ENCODE data around the gene PDAP1. TPM values are rescaled to one million over a fixed set of nuclear protein-coding genes. Genes with fewer than 3 reads are reported as not detected.

PDAP1 gene
- total RNA-seq, 1 experiment from 2014 or later: 200 TPM

- Histone ChIP-seq H2AFZ (ENCODE audit: low read depth, low read length, poor library complexity, severe bottlenecking) (no peak overlapping the region), H3K27ac (ENCODE audit: low read depth, low read length) (no peak overlapping the region), H3K79me2 (ENCODE audit: insufficient read depth, low read length) (peaks cover 77% of the 10 kb centered on the region), H3K27me3 (ENCODE audit: insufficient read depth, low read length) (no peaks in the 10 kb centered on the region), H3K36me3 (ENCODE audit: control insufficient read depth in 1 of 2, insufficient read depth in 2 of 2, low read length in 2 of 2) (peaks cover 5 to 25% of the 10 kb centered on the region in 2 experiments; a peak in 2 of 4 replicates), H3K4me3 (replicated peaks in 1 of 2; ENCODE audit: low read depth in 1 of 2, low read length in 2 of 2) (no peak overlapping the region), H3K4me1 (ENCODE audit: control insufficient read depth in 1 of 2, insufficient read depth in 2 of 2, low read length in 2 of 2) (peaks cover 16 to 29% of the 10 kb centered on the region in 2 experiments; a peak in 3 of 4 replicates), H3K4me2 (ENCODE audit: low read length) (no peak overlapping the region), H3K9me3 (ENCODE audit: control insufficient read depth in 1 of 2, insufficient read depth in 1 of 2, low read depth in 1 of 2, low read length in 2 of 2) (no peaks in the 10 kb centered on the region), H3K9ac (ENCODE audit: low read length) (no peak overlapping the region), H4K20me1 (ENCODE audit: insufficient read depth) (no peaks in the 10 kb centered on the region), H3K9me2 (ENCODE audit: insufficient read depth) (no peaks in the 10 kb centered on the region)
- intact Hi-C loops (cut with micrococcal nuclease): no loop called here
- ChIA-PET RAD21 (ENCODE audit: low non-redundant PET in 1 of 2, low total read pairs in 2 of 2, uncharacterized antibody in 2 of 2, unreplicated experiment in 2 of 2) (no interaction called here), POLR2A (no interaction called here), CTCF (no interaction called here)
- ATAC-seq (no peak), DNase-seq (ENCODE audit: low read depth, low spot score) (no peak)
- TF ChIP-seq ELF1 (IDR thresholded peaks at IDR 0.05; ENCODE audit: borderline replicate concordance, low read depth) (no peak), REST (IDR thresholded peaks at IDR 0.05; ENCODE audit: low read depth) (no peak), CBX3 (IDR thresholded peaks at IDR 0.05; ENCODE audit: low read depth) (no peak), FOSL1 (IDR thresholded peaks at IDR 0.05; ENCODE audit: low read depth) (no peak), EZH2phosphoT487 (IDR thresholded peaks at IDR 0.05; ENCODE audit: borderline replicate concordance) (no peak)
- TF ChIP-seq, protein P1, sequence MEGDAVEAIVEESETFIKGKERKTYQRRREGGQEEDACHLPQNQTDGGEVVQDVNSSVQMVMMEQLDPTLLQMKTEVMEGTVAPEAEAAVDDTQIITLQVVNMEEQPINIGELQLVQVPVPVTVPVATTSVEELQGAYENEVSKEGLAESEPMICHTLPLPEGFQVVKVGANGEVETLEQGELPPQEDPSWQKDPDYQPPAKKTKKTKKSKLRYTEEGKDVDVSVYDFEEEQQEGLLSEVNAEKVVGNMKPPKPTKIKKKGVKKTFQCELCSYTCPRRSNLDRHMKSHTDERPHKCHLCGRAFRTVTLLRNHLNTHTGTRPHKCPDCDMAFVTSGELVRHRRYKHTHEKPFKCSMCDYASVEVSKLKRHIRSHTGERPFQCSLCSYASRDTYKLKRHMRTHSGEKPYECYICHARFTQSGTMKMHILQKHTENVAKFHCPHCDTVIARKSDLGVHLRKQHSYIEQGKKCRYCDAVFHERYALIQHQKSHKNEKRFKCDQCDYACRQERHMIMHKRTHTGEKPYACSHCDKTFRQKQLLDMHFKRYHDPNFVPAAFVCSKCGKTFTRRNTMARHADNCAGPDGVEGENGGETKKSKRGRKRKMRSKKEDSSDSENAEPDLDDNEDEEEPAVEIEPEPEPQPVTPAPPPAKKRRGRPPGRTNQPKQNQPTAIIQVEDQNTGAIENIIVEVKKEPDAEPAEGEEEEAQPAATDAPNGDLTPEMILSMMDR (IDR thresholded peaks at IDR 0.05 in 2 of 3, conservative IDR thresholded peaks at IDR 0.05 in 1 of 3; ENCODE audit: borderline replicate concordance in 1 of 3, insufficient read depth in 1 of 3, low read depth in 2 of 3, low read length in 2 of 3): no peak
- no TSS peak for BruUV-seq (replicated peaks)
Observed at GRCh38 chr7:99380823-99381663, 27.4 kb downstream of the PDAP1 start.
